KBM-7 (cell line): ENCODE measurements around the gene NRIP3.
"Not testable (repeated sequence)": the region's sequence is repeated elsewhere in the genome, so short reads cannot be mapped to it uniquely, and the experiment has no call there.

ENCODE experiments used
- DNase-seq: peaks from one replicate; pipeline ENCODE4 v3.0.0-alpha.2; 2015
- in situ Hi-C: fragments of 300-500 bp; cut with MboI; formaldehyde crosslinking; loops from 2 replicates; pipeline ENCODE4 v1.14.3; 2020; ENCODE audit warnings: low sequenced_read_pairs, low pct_unique_long_range_greater_than_20kb, mixed read lengths

Gene NRIP3

DNA sequence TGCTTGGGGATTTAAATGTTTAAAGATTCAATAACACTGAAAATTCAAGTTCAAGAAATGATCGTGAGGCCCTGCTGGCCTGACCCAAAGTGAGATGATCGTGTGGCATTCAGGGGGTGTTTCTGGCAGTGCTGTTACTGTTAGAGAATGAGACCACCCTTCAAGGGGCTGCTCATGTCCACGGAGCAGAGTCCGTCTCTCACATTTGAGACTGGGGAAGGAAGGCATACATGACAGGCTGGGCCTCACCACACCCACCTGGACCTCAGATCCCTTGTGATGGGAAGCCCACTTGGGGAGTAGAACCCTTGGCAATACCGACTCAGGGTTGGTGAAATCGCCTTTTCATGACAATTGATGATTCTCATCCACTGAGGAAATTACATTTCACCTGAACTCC is 16.1 kb upstream of the NRIP3 start:
- in situ Hi-C loops, result no loop called here
- DNase-seq, result no peak

DNA sequence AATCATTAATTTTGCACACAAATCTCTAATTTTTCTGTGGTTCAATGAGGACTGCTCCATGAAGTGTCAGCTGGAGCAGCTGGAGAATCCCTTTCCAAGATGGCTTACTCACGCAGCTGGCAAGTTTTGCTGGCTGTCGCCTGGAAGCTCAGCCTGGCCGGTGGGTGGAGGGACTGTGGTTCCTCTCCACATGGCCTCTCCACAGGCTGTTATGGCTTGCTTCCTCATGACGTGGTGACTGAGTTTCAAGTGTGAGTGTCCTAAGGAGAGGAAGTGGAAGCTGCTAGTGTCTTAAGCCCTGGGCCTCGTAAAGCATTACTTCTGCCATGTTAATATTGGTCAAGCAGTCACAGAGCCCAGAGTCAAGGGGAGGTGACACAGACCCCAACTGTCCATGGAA is 14.0 kb upstream of the NRIP3 start:
- peak; percentile 65 for DNase-seq
- in situ Hi-C loops, result no loop called here

DNA sequence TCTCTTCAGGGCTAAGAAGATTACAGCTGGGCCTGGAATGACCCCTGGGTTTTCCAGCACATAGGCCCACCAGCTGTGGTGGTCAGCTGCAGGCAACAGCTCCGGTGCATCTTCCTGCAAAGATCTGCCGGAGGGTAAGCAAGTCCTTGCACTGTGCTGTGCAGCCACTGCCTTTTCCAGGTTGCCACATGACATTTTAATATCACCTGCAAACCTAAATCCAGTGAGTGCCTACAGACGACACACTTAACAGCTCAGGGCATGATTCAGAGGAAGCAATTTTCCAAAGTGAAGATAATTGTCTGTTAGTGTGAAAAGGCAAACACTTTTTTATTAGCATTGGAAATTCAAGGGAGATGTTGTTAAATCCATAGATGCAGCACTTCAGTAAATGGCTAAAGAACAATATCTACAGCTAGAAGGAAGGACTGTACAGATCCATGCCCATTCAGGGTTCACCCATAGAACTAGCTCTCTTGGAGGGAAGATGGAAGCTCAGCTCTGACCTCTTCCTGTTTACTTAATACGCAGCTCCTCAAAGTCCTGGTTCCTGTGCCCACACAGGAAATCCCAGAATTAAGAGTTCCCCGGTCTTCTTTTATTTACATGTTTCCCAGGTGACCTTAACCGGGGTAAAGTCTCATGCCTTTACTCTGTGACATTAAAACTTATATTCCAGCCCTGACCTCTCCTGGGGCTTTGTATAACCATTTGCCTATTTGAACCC is 13.3 kb upstream of the NRIP3 start:
- peak; percentile 37 for DNase-seq
- in situ Hi-C loops, result no loop called here

- in situ Hi-C loops, result no loop called here
- peak; percentile 81 for DNase-seq
Observed at GRCh38 chr11:9015677-9016076, 11.9 kb upstream of the NRIP3 start.

- DNase-seq, result no peak
- in situ Hi-C loops, result no loop called here
Observed at GRCh38 chr11:9014826-9015225, 11.0 kb upstream of the NRIP3 start.

- in situ Hi-C loops, result no loop called here
- no peak for DNase-seq
Observed at GRCh38 chr11:9013373-9013772, 9.6 kb upstream of the NRIP3 start.

GRCh38 chr11:9009538-9009937 is 5.7 kb upstream of the NRIP3 start:
- in situ Hi-C loops, DNase-seq: not testable (repeated sequence)

- in situ Hi-C loops, result no loop called here
- no peak for DNase-seq
Observed at GRCh38 chr11:9008661-9009060, 4.9 kb upstream of the NRIP3 start.

DNA sequence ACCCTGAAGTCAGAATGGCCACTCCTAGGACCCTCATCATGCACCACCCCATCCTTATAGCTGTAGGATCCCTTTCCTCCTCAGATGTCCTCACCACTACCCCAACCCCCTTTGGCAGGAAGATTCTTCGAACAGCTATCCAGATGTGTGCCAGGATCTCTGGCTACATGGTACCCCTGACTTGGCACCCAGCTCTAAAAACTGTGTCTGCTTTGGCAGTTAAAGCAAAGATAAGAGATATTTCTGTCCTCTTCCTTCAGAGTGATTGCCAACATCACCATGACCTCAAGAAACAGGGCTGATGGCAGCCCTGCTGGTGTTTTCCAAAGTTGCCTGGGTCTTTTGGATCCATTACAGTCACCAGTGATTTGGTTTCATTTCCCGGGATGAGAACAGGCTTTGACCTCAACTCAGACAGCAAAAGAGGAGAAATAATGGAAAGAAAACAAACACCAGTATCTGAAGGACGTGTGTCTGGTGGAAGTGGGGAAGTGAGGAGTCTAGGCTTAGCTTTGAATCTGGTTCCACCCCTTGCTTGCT is 4.3 kb upstream of the NRIP3 start:
- no peak for DNase-seq
- in situ Hi-C loops, result no loop called here

DNA sequence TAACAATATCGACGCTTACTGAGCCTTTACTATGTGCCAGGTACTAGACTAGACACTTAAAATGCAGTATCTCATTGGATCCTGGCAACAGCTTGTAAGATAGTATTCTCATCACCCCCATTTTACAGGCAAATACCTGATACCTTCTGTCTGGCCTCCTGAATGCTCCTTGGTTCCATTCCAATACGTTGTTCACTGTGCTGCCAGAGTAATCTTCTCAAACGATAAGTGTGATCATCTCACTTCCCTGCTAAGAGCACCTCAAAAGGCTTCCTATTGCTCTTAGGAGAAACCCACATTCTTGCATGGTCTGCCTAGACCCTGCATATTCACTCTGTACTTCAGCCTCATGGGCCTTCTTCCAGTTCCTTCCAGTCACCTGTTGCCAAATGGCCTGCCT is 1.3 kb upstream of the NRIP3 start:
- no peak for DNase-seq
- in situ Hi-C loops, result no loop called here

DNA sequence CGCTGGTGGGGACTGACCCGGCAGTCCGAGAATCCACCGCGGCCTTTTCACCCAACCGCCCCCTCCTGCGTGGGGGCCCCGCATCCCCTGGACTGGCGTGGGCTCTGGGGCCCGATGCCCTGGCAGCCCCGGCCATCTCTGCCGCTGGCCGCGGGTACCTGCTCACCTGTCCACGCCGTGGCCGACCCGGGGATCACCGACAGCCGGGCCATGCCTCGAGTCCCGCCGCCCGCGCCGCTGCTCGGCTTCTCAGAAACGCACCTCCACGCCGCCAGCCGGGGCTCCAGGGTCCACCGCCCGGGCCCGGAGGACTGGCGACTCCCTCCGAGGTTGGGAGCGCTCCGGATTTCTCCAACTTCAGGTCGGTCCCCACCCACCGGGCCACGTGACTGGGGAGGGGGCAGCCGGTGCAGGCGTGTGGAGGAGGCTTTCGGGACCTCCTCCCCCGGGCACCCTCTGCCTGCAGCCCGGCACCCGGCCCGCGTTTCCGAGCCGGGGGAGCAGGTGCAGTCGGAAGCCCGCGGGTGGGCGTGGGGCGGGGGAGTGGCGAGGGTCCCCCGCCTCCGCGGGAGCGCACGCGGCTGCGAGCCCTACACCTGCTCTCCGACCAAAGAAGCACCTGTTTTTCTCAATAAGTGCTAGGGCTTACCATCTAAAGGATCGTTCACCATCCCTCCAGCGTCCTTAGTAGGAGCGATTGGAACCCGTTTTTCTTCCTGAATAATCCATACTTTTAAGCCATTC is 554 bp upstream of the NRIP3 start:
- in situ Hi-C loops, result no loop called here
- DNase-seq, result no peak

GRCh38 chr11:9002920-9003572 is 755 bp downstream of the NRIP3 start:
- in situ Hi-C loops, result no loop called here
- DNase-seq, result peak; percentile 18

DNA sequence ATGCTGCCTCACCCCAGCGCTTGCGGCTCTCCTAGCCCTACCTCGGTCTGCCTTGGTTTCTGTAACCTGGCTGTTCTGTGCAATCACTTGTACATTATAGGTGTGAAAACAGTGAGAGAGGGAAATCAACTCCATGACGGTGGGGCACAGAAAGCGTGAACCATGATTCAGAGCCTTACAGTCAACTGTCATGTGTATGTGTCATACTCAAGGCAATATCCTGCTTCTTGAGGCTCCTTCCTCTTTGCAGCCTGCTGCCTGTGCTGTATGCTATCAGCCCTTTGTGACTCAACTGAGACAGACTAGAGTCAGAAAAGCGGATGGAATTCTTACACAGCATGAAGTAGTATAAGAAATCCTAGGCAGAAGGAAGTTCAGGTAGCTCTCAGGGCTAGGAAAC is 2.1 kb downstream of the NRIP3 start:
- DNase-seq, result peak; percentile 65
- in situ Hi-C loops, result no loop called here

DNA sequence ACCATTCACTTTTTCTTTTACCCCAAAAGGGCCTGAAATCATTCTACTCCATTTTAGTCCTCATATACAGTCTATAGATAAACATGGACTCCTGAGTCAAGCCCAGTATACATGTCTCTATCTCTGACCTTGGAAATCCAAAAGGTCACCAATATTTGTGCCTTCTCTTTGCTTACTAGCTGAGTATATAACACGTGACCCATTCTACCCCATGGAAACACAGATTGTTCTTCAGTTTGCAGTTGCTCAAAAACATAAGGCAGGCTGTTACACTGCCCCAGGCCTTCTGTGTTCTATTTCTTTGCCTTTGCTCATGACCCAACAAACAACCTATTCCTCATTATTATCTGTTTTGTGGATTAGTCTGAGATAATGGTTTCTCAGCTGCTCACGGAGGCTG is 5.8 kb downstream of the NRIP3 start:
- in situ Hi-C loops, result no loop called here

DNA sequence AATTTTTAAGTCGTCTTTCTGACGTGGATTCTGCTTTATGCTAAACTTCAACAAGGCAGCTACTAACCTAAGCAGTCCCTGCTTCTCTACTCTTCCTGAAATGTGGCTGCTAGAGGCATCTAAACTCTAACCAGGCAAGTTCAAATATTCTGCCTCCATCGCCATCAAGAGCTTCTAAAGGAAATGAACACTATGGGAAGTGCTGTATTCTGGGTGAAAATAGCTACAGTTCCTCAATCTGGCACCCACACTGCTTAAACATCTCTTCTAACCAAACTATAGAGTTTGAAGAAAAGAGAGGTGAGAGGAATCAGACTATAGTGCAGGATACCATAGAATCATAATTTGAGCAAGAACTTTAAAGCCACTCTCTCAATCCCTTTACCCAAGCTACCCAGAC is 6.3 kb downstream of the NRIP3 start:
- no peak for DNase-seq
- in situ Hi-C loops, result no loop called here

More for the DNA sequence above, 5.8 kb downstream of the NRIP3 start:
- no peak for DNase-seq

GRCh38 chr11:8989453-8989852 is 14.3 kb downstream of the NRIP3 start:
- DNase-seq, result no peak
- in situ Hi-C loops, result no loop called here

- in situ Hi-C loops, result no loop called here
- DNase-seq, result no peak
Observed at GRCh38 chr11:8988329-8989234, 15.2 kb downstream of the NRIP3 start.

- no peak for DNase-seq
- in situ Hi-C loops, result no loop called here
Observed at GRCh38 chr11:8987446-8987845, 16.4 kb downstream of the NRIP3 start.

- DNase-seq, in situ Hi-C loops: not testable (repeated sequence)
Observed at GRCh38 chr11:8986772-8987171, 17.0 kb downstream of the NRIP3 start.
